ENCODE data around the gene CHI3L2. TPM values are rescaled to one million over a fixed set of nuclear protein-coding genes. Genes with fewer than 3 reads are reported as not detected.

CHI3L2 gene
- total RNA-seq, 1 donor from 2014 or later, result 1.3 TPM

- Mint-ChIP-seq H3K9me3 (ENCODE audit: unreplicated experiment) (no peaks in the 10 kb centered on the region), H3K4me3 (ENCODE audit: unreplicated experiment) (no peak overlapping the region), H3K36me3 (ENCODE audit: low read depth, unreplicated experiment) (no peaks in the 10 kb centered on the region), H3K27me3 (ENCODE audit: unreplicated experiment) (peaks cover 4% of the 10 kb centered on the region), H3K4me1 (ENCODE audit: unreplicated experiment) (peaks cover 41% of the 10 kb centered on the region), H3K27ac (ENCODE audit: unreplicated experiment) (no peak overlapping the region)
- TF ChIP-seq, protein P1, sequence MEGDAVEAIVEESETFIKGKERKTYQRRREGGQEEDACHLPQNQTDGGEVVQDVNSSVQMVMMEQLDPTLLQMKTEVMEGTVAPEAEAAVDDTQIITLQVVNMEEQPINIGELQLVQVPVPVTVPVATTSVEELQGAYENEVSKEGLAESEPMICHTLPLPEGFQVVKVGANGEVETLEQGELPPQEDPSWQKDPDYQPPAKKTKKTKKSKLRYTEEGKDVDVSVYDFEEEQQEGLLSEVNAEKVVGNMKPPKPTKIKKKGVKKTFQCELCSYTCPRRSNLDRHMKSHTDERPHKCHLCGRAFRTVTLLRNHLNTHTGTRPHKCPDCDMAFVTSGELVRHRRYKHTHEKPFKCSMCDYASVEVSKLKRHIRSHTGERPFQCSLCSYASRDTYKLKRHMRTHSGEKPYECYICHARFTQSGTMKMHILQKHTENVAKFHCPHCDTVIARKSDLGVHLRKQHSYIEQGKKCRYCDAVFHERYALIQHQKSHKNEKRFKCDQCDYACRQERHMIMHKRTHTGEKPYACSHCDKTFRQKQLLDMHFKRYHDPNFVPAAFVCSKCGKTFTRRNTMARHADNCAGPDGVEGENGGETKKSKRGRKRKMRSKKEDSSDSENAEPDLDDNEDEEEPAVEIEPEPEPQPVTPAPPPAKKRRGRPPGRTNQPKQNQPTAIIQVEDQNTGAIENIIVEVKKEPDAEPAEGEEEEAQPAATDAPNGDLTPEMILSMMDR (IDR thresholded peaks at IDR 0.05; ENCODE audit: unreplicated experiment), result peak; percentile 18
- DNase-seq (ENCODE audit: low spot score), result no peak
Observed at GRCh38 chr1:111223126-111223685, 4.3 kb upstream of the CHI3L2 start.

- TF ChIP-seq, protein P1 (IDR thresholded peaks at IDR 0.05; ENCODE audit: unreplicated experiment), result no peak
- Mint-ChIP-seq H3K4me1 (ENCODE audit: unreplicated experiment) (peaks cover 32% of the 10 kb centered on the region), H3K36me3 (ENCODE audit: low read depth, unreplicated experiment) (no peaks in the 10 kb centered on the region), H3K27me3 (ENCODE audit: unreplicated experiment) (peaks cover 4% of the 10 kb centered on the region), H3K27ac (ENCODE audit: unreplicated experiment) (no peak overlapping the region), H3K4me3 (ENCODE audit: unreplicated experiment) (no peak overlapping the region), H3K9me3 (ENCODE audit: unreplicated experiment) (no peaks in the 10 kb centered on the region)
- DNase-seq (ENCODE audit: low spot score), result no peak
Observed at GRCh38 chr1:111225091-111225490, 2.4 kb upstream of the CHI3L2 start.

GRCh38 chr1:111225717-111226400 lies 1.7 kb upstream of the CHI3L2 start:
- peaks cover 4% of the 10 kb centered on the region for H3K27me3 Mint-ChIP-seq (ENCODE audit: unreplicated experiment)
- H3K4me3 Mint-ChIP-seq (ENCODE audit: unreplicated experiment), result no peak overlapping the region
- H3K36me3 Mint-ChIP-seq (ENCODE audit: low read depth, unreplicated experiment), result no peaks in the 10 kb centered on the region
- peaks cover 25% of the 10 kb centered on the region for H3K4me1 Mint-ChIP-seq (ENCODE audit: unreplicated experiment)
- no peak overlapping the region for H3K27ac Mint-ChIP-seq (ENCODE audit: unreplicated experiment)
- no peaks in the 10 kb centered on the region for H3K9me3 Mint-ChIP-seq (ENCODE audit: unreplicated experiment)
- DNase-seq (ENCODE audit: low spot score), result no peak
- TF ChIP-seq, protein P1 (IDR thresholded peaks at IDR 0.05; ENCODE audit: unreplicated experiment), result no peak

GRCh38 chr1:111227851-111228747 lies 586 bp downstream of the CHI3L2 start:
- H3K9me3 Mint-ChIP-seq (ENCODE audit: unreplicated experiment), result no peaks in the 10 kb centered on the region

More at GRCh38 chr1:111227851-111228747, 586 bp downstream of the CHI3L2 start:
- no peak for DNase-seq (ENCODE audit: low spot score)
- Mint-ChIP-seq H3K27ac (ENCODE audit: unreplicated experiment) (no peak overlapping the region), H3K4me3 (ENCODE audit: unreplicated experiment) (no peak overlapping the region), H3K27me3 (ENCODE audit: unreplicated experiment) (peaks cover 2% of the 10 kb centered on the region), H3K36me3 (ENCODE audit: low read depth, unreplicated experiment) (no peaks in the 10 kb centered on the region), H3K4me1 (ENCODE audit: unreplicated experiment) (peaks cover 5% of the 10 kb centered on the region)
- TF ChIP-seq, protein P1 (IDR thresholded peaks at IDR 0.05; ENCODE audit: unreplicated experiment), result no peak

Data from endothelial cell (in vitro differentiated cells).